ENCODE data around the gene STAT1.

DNA sequence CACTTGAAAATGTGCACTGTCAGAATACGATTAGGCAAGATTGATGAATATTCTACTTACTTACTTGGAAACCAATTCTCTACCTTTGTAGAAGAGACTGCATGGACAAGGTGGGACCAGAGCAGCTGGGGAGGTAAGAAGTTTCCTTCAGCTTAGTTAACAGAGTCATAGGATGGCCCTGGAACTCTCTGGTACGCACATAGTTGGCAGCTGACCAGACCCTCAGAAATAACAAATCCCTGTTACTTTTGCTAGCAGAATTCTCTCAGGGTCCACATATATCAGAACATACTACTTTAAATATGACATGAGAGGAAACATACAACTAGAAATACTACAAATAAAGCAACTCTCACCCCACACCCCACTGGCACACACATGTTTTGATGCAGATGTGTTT lies 24.8 kb upstream of the STAT1 start:
- TF ChIP-seq CTCF (IDR thresholded peaks at IDR 0.05) (no peak), POLR2A (IDR thresholded peaks at IDR 0.05) (no peak)
